Measurements from ENCODE around the gene LIN7C. TPM values are rescaled to one million over a fixed set of nuclear protein-coding genes. Genes with fewer than 3 reads are reported as not detected.
A peak's percentile ranks its signal among the peaks of the same experiment; 100 is the strongest.

LIN7C gene
- total and polyA plus RNA-seq, 2 of the 13 experiments (the other 11 are each of a cell fraction or from before 2014, with no cell fraction given), result 14.8 to 37.2 TPM

DNA sequence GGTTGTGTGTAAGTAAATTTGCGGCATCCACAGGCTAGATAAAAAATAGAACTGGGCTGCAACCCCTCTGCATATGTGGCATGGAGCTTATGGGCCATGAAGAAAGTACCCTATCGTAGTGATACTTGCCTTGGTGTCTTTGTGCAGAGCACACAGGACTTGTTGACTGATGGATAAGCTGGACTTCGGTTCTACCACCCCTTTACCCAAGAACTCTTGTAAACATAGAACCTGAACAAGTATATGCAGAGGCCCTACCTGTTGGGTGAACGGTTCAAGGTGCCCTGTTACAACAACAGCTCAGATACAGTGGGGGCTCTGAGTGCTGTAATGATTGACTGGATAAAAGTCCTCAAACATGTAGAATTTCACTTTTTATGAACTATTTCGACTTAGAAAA is 30.9 kb downstream of the LIN7C start (continued):
- 0 out of 2 replicates have a peak, but pooled peaks have one; percentile 32 for TF ChIP-seq NFYC (CRISPR knock-in tag; IDR thresholded peaks at IDR 0.05)
- no peak for TF ChIP-seq ZKSCAN1 (IDR thresholded peaks at IDR 0.05; ENCODE audit: low read length)
- TF ChIP-seq ZNF597 (CRISPR knock-in tag; IDR thresholded peaks at IDR 0.05), result no peak
- TF ChIP-seq CREM (IDR thresholded peaks at IDR 0.05), result peak; percentile 70
- TF ChIP-seq CREM (CRISPR knock-in tag; IDR thresholded peaks at IDR 0.05), result no peak
- TF ChIP-seq MZF1 (CRISPR knock-in tag; IDR thresholded peaks at IDR 0.05; ENCODE audit: borderline replicate concordance), result no peak
- no peak for TF ChIP-seq MBNL3 (CRISPR knock-in tag; conservative IDR thresholded peaks at IDR 0.05)
- no peak for TF ChIP-seq ZNF180 (CRISPR knock-in tag; IDR thresholded peaks at IDR 0.05; ENCODE audit: borderline replicate concordance, low read depth)
- TF ChIP-seq, protein P1, sequence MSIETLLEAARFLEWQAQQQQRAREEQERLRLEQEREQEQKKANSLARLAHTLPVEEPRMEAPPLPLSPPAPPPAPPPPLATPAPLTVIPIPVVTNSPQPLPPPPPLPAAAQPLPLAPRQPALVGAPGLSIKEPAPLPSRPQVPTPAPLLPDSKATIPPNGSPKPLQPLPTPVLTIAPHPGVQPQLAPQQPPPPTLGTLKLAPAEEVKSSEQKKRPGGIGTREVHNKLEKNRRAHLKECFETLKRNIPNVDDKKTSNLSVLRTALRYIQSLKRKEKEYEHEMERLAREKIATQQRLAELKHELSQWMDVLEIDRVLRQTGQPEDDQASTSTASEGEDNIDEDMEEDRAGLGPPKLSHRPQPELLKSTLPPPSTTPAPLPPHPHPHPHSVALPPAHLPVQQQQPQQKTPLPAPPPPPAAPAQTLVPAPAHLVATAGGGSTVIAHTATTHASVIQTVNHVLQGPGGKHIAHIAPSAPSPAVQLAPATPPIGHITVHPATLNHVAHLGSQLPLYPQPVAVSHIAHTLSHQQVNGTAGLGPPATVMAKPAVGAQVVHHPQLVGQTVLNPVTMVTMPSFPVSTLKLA (IDR thresholded peaks at IDR 0.05), result no peak
- TF ChIP-seq, protein P2, sequence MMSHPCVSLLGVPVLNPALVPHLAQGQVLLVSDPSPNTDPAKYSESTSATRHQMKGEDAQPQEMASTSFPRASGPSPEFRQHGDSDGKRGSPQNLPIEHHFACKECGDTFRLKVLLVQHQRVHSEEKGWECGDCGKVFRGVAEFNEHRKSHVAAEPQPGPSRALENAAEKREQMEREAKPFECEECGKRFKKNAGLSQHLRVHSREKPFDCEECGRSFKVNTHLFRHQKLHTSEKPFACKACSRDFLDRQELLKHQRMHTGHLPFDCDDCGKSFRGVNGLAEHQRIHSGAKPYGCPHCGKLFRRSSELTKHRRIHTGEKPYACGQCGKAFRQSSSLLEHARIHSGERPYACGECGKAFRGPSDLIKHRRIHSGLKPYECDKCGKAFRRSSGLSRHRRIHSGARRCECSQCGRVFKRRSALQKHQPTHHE (CRISPR knock-in tag; IDR thresholded peaks at IDR 0.05; ENCODE audit: borderline replicate concordance), result 0 out of 2 replicates have a peak, but pooled peaks have one; percentile 59
- TF ChIP-seq MTF1 (CRISPR knock-in tag; IDR thresholded peaks at IDR 0.05), result no peak
- TF ChIP-seq ZNF879 (CRISPR knock-in tag; IDR thresholded peaks at IDR 0.05), result no peak
- TF ChIP-seq ETV5 (CRISPR knock-in tag; IDR thresholded peaks at IDR 0.05; ENCODE audit: borderline replicate concordance), result no peak; the same call in 1 of the 2 replicates
- peak; percentile 15 for TF ChIP-seq SKI (IDR thresholded peaks at IDR 0.05; ENCODE audit: partially characterized antibody)
- TF ChIP-seq MIER3 (CRISPR knock-in tag; IDR thresholded peaks at IDR 0.05; ENCODE audit: borderline replicate concordance), result peak; percentile 81; the same call in 1 of the 2 replicates
- TF ChIP-seq, protein P3, sequence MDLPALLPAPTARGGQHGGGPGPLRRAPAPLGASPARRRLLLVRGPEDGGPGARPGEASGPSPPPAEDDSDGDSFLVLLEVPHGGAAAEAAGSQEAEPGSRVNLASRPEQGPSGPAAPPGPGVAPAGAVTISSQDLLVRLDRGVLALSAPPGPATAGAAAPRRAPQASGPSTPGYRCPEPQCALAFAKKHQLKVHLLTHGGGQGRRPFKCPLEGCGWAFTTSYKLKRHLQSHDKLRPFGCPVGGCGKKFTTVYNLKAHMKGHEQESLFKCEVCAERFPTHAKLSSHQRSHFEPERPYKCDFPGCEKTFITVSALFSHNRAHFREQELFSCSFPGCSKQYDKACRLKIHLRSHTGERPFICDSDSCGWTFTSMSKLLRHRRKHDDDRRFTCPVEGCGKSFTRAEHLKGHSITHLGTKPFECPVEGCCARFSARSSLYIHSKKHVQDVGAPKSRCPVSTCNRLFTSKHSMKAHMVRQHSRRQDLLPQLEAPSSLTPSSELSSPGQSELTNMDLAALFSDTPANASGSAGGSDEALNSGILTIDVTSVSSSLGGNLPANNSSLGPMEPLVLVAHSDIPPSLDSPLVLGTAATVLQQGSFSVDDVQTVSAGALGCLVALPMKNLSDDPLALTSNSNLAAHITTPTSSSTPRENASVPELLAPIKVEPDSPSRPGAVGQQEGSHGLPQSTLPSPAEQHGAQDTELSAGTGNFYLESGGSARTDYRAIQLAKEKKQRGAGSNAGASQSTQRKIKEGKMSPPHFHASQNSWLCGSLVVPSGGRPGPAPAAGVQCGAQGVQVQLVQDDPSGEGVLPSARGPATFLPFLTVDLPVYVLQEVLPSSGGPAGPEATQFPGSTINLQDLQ (CRISPR knock-in tag; IDR thresholded peaks at IDR 0.05), result no peak
- peak; percentile 85; the same call in 1 of the 2 replicates for TF ChIP-seq FOXJ3 (CRISPR knock-in tag; IDR thresholded peaks at IDR 0.05; ENCODE audit: borderline replicate concordance)
- peak; percentile 27; the same call in 1 of the 2 replicates for TF ChIP-seq RFXAP (CRISPR knock-in tag; IDR thresholded peaks at IDR 0.05; ENCODE audit: borderline replicate concordance)
- peak; percentile 89 for TF ChIP-seq HOMEZ (CRISPR knock-in tag; IDR thresholded peaks at IDR 0.05; ENCODE audit: low read depth)
- TF ChIP-seq SMARCE1 (IDR thresholded peaks at IDR 0.05; ENCODE audit: borderline replicate concordance), result no peak
- peak; percentile 68; the same call in 1 of the 2 replicates for TF ChIP-seq NCOR1 (IDR thresholded peaks at IDR 0.05; ENCODE audit: borderline replicate concordance, low read length)
- no peak for TF ChIP-seq ZNF10 (CRISPR knock-in tag; IDR thresholded peaks at IDR 0.05; ENCODE audit: borderline replicate concordance, low read depth)
- TF ChIP-seq ZNF563 (CRISPR knock-in tag; IDR thresholded peaks at IDR 0.05), result no peak
- TF ChIP-seq ZSCAN29 (CRISPR knock-in tag; conservative IDR thresholded peaks at IDR 0.05), result 0 out of 2 replicates have a peak, but pooled peaks have one; percentile 55
